BE2C (cell line): ENCODE results near the gene P2RX1.

Experiments used
- DNase-seq: peaks from one replicate; pipeline ENCODE4 v3.0.0-alpha.2; 2020
- H3K27me3 ChIP-seq: fragments of 250-450 bp; sonication (Bioruptor Pico); 2 replicates; pipeline ENCODE4 v1.5.1; 2020; ENCODE audit warnings: mild to moderate bottlenecking
- H3K36me3 ChIP-seq: fragments of 250-450 bp; sonication (Bioruptor Pico); 2 replicates; pipeline ENCODE4 v1.5.1; 2020; ENCODE audit warnings: mild to moderate bottlenecking
- H3K4me1 ChIP-seq: fragments of 250-450 bp; sonication (Bioruptor Pico); 2 replicates; pipeline ENCODE4 v1.5.1; 2020
- H3K4me3 ChIP-seq: 2 replicates; pipeline ENCODE4 v1.5.1; 2011; ENCODE audit warnings: low read depth, low read length
- H3K9me3 ChIP-seq: fragments of 250-450 bp; sonication (Bioruptor Pico); 2 replicates; pipeline ENCODE4 v1.5.1; 2020
- CTCF ChIP-seq: IDR thresholded peaks from 2 replicates; pipeline ENCODE4 v1.5.1; 2012; ENCODE audit warnings: mild to moderate bottlenecking, low read depth, low read length

Gene P2RX1

GRCh38 chr17:3894188-3894587, 22.1 kb downstream of the P2RX1 start:
- no peak for TF ChIP-seq CTCF

GRCh38 chr17:3893720-3894116, 22.5 kb downstream of the P2RX1 start:
- no peak for TF ChIP-seq CTCF
- no peak overlapping the region; the same call in 1 of the 2 replicates for H3K4me3 ChIP-seq
- no peaks in the 10 kb centered on the region for H3K9me3 ChIP-seq
- no peaks in the 10 kb centered on the region for H3K36me3 ChIP-seq
- peaks cover 11% of the 10 kb centered on the region for H3K4me1 ChIP-seq
- H3K27me3 ChIP-seq, result no peaks in the 10 kb centered on the region
- no peak for DNase-seq

More at GRCh38 chr17:3894188-3894587, 22.1 kb downstream of the P2RX1 start:
- H3K9me3 ChIP-seq, result no peaks in the 10 kb centered on the region
- H3K4me1 ChIP-seq, result peaks cover 7% of the 10 kb centered on the region
- no peak for DNase-seq
- H3K27me3 ChIP-seq, result no peaks in the 10 kb centered on the region
- H3K36me3 ChIP-seq, result no peaks in the 10 kb centered on the region
- no peak overlapping the region for H3K4me3 ChIP-seq

GRCh38 chr17:3893003-3893719, 23.1 kb downstream of the P2RX1 start, which contains the start of gene CAMKK1:
Gene CAMKK1 (minus strand): TSS chr17:3893053. CDS start chr17:3885687, 7,366 bp downstream.
- peak; percentile 89 for DNase-seq
- H3K36me3 ChIP-seq, result no peaks in the 10 kb centered on the region
- H3K9me3 ChIP-seq, result no peaks in the 10 kb centered on the region
- H3K27me3 ChIP-seq, result no peaks in the 10 kb centered on the region
- peak within 1 kb of the TSS; percentile 64 for H3K4me3 ChIP-seq
- peaks cover 15% of the 10 kb centered on the region for H3K4me1 ChIP-seq
- no peak for TF ChIP-seq CTCF

DNA sequence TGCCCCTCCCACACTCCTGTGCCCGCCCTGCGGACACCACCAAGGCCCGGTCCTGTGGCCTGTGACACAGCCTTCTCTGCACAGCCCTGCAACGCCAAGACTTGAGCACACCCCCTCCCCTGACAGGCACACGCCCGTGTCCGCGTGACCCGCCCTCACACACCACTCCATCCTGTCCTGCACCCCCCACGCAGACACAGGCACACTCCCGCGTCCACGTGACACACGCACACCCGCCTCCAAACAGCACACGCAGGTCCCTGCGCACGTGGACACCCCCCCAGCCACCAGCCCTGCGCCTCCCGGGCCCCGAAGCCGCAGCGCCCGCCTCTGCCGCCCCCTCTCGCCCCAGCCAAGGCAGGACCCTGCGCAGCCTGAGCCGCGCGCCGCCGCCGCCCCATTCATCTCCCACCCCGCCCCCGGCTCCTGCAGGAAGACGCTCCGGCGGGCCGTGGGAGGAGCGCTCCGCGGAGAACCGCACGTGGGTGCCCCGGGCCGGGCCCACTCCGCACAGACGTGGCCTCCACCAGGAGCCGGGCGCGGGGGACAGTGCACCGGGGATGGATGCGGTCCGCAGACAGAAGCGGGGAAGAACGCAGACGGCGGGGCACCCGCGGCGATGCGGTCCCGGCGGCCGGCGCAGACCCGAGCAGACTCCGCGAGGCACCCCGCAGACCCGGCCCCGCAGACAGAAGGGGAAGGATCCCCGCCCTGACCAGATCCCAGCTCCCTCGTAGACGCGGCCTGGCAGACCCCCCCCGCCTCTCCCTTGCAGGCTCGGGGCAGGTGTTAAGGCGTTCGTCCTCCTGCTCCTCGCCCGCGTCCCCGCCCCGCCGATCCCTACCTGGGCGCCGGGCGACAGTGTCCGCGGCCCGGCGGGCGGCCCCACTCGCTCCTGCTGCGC, 23.9 kb downstream of the P2RX1 start:
- Histone ChIP-seq H3K27me3 (no peaks in the 10 kb centered on the region), H3K4me1 (peaks cover 20% of the 10 kb centered on the region), H3K4me3 (peak overlapping the region; percentile 64), H3K9me3 (no peaks in the 10 kb centered on the region), H3K36me3 (no peaks in the 10 kb centered on the region)
- no peak for TF ChIP-seq CTCF
- peak; percentile 70 for DNase-seq

DNA sequence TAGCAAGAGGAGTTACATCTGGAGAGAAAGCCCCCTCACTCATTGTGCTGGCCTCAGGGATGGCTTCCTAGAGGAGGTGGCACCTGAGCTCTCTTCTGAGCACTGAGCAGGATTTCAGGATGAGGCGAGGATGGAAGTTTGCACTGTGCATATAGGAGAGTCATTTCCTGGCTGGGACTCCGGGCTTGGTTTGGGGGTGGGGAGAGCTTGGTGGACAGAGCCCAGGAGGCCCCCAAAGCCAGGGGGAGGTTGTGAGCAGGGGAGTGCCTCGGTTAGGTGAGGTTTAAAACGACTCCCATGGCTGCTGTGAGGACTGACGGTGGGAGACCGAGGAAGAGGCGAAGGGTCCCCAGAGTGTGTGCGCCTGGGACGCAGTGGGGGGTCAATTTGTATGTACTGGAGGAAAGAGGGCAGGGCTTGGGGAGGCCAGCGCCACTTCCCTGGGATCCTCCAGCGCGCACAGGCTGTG, 24.6 kb downstream of the P2RX1 start:
- Histone ChIP-seq H3K9me3 (no peaks in the 10 kb centered on the region), H3K27me3 (no peaks in the 10 kb centered on the region), H3K36me3 (no peaks in the 10 kb centered on the region), H3K4me3 (peak overlapping the region; percentile 64), H3K4me1 (peaks cover 20% of the 10 kb centered on the region)
- DNase-seq, result no peak
- no peak for TF ChIP-seq CTCF
